Ecto neural progenitor cell (in vitro differentiated cells): ENCODE results near the gene LINS1.
"Not testable (repeated sequence)": the region's sequence is repeated elsewhere in the genome, so short reads cannot be mapped to it uniquely, and the experiment has no call there.

ENCODE experiments used
- DNase-seq: peaks from one replicate; pipeline ENCODE4 v3.0.0-alpha.2; 2018; ENCODE audit warnings: low spot score

The LINS1 gene

DNA sequence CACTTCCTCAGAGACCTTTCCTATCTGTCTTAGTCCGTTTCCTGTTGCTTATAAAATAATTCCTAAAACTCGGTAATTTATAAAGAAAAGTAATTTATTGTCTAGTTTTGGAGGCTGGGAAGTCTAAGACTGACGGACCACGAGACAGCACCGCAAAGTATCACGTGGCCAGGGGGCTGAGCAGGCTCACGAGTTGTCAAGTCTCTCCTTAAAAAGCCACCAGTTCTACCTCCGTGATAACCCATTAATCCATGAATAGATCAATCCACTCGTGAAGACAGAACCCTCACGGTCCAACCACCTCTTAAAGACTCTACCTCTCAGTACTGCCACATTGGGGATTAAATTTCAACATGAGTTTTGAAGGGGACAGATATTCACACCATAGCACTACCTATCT is 821 bp downstream of the LINS1 start:
- DNase-seq, result no peak

DNA sequence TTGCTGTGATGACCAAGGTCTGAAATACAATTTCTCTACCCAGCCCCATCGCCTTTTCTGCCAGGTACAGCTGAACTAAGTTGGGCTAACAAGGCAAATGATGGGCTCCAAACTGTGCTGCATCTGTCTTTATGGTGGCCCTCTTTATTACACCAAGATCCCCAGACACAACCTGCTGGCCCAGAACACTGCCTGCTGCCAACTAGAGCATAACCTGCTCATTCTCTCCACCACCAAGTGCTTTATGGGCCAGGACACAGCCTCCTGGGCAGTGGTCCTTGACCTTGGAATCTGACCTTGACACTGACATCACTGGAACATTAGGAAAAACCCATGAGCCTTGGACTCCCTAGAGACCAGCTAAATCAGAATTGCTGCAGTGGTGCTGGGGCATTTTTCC is 3.3 kb downstream of the LINS1 start:
- no peak for DNase-seq

DNA sequence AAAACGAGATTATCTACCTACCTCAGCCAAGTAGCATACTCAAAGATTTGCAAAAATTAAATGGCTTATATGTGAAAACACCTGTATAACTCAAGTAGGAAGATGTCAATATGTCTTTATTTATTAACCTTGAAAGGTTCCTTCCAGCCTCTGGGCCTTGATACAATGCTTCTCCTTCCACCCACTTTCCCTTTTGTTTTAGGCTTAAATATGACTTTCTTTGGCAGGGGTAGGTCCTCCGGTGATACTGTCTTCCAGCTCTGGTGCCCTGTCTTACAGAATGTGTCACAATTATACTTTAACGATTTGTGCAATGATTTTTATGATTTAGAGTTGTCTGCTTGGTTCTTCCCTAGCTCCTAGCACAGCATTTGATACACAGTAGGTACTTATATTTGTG is 4.1 kb downstream of the LINS1 start:
- DNase-seq, result no peak

DNA sequence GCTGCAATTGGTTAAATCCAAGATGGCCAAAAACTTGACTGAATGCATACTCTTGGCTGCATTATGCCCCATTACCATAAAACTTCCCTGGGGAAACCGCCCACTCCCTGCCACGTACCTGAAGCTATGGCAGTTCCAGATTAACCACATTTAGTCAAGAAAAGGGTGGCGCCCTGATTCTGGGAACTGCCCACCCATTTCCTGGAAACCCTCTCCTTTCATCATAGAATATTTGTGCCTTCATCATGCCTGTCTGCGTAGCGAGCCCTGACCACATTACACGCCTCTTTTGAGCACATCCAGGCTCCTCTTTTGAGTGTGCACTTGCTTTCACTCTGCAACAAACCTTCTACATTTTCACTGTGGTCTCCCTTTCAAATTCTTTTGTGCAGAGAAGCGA is 5.2 kb downstream of the LINS1 start:
- no peak for DNase-seq

DNA sequence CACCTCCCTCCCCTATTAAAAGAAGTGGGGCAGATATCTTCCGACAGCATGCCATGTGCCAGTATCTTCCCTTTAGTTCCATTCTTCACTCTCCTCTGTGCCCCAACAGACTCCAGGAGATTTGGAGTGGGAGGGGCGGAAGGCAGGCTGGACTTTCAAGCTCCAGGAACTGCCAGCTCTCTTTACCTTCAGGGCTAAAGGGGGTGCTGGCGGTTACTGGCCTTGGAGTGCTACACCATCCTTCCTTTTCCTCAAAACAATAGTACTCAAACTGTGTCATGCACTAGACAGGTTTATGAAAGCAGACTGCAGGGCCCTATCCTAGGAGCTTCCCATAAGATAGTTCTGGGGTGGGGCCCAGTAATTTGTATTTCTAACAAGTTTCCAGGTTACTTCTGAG is 6.0 kb downstream of the LINS1 start:
- DNase-seq, result no peak

DNA sequence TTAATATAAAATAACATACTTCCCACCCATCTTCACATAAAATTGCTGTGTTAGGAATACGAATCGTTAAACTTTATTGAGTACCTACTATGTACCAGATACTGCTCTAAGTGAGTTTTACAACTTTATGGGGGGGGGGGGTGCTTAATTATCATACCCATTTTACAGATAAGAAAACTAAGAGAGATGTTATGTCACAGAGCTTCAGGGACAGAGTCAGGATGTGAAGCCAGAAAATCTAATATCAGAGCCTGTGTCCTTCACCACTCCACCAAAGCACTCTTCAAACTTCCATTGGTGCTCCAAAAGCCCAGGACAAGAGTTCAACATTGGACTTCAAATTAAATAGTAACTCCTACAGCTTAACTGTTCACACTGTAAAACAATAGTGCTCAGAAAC is 8.6 kb downstream of the LINS1 start:
- no peak for DNase-seq

DNA sequence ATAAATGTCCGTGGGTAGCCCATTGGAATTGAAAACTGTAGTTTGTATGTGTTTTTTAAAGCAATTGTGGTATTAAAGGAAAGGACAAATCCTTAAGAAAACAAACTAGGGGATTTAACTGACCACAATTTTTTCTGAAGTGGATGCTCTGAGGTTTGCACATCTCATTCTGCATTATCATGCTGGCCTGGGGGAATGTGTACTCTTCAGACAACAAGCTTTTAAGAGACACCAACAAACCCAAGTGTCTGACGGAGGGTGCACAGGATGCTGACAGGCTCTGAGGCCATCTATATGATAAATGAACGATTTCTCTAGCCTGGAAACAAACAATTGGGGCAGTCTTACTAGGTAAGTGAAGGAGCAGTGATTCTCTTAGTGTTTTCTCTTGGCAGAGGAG is 9.1 kb downstream of the LINS1 start:
- DNase-seq, result no peak

DNA sequence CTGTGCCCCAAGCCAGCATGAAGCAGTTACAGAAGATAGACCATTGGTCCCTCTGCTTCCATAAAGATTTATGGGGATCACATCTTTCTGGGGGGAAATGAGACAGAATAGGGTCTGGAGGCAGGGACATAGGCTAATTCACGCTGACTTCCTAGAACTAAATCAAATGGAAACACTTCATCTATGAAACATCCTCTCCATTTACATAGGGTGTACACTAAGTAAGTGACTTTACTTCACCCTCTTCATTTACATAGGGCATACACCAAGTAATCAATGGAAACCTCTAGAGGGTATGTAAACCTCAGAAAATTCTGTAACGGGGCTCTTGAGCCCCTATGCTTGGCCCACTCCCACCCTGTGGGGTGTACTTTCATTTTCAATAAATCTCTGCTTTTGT is 10.1 kb downstream of the LINS1 start:
- no peak for DNase-seq

DNA sequence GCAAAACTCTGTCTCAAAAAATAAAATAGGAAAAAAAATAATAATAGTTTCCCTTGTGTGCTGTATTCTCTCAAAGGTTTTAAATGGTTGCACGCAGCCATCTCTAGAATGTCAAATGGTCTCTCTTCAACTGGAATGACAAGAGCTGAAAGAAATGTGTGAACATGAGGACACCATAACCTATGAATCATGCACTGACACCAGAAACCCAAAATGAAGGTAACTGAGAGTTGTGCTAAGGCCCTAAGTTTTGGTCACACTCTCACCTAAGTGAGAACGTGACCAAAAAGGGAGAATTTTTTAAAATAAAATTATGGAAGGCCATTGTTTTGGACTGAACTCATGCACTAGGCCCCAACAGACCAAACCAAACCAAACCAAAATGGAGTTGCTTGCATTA is 10.8 kb downstream of the LINS1 start:
- not testable (repeated sequence) for DNase-seq

DNA sequence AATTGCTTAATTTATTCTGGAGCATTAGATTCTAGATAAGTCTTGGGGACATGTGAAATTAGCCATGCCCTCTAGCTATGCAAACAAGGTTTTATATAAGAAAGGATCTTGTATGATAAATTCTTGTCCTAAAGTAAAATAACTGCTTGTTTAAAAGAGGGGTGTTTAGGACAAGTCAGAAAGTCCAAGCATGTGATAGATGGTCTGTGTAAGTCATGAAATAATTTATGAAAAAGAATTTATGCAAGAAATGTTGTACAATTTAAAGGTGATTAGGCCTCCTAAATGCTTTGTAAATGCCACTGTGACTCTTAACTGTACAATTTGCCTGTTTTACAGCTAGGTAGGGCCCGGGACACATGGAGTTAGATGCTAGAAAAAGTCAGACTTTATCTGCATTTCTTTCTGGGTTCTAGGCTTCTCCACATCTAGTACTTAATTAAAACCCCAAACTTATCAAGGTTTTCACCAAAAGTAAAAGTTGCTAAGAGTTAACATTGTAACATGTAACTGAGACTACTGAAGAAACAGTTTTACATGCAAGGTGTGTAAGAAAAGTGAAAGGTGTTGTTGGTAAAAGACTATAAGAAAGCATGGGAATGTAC is 13.2 kb downstream of the LINS1 start:
- DNase-seq, result no peak

DNA sequence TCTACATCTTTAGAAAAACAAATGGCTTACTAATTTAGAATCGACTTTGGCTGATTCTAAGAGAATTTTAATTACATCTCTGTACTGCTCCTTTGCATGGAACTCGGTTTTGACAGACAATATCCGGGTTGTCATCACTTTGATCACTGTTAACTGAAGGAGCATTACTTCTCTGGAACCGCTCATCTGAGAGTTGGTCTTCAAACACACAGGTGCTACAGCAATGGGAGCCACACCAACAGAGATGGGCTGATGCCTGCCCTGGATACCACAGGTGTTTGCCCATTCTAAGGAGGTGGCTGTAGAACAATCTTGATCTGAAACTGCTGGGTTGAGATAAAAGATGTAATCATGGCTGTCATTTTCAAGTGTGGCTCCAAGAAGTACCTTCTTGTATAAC is 21.6 kb downstream of the LINS1 start:
- no peak for DNase-seq

DNA sequence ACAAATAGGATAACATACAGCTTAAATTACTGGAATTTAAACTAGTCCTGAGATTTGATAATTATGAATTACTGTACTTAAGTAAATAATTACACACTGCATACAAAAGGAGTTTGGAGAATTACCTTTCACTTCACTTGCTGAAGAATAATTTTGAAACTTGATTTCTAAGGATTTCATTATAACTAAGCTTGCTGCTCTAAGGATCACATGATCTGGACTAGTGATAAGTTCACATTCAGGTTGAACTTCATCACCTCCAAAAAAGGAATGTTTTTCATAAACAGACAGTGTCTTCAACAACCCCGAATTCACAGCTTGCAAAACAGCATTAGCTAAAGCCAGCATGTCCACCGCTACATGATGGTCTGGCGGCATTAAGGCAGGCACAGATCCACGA is 28.5 kb downstream of the LINS1 start:
- no peak for DNase-seq

DNA sequence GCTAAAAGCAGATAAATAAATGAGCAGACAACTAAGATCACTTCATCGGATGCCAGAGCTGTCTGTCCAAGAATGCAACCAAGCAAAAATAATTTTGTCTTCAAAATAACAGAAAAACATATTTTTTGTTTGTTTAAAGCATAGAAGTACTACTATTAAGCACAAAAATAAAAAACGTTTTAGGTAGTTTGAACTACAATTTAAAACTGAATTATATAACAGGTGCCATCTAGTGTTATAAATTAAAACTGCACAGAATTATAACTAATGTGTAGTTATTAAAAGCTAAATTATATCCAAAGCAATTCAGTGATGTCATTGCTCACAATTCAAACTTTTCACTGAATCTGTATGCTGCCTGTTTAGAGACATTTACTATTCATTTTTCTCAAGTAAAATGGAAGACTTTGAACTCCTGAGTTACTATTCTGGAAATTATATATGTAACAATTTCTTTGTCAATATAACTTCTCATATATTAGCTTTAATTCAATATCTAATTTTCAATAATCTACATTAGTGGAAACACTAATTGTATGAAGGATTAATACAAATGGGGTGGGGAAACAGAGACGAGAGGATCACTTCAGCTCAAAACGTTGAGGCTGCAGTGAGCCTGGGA is 29.5 kb downstream of the LINS1 start:
- DNase-seq, result no peak

DNA sequence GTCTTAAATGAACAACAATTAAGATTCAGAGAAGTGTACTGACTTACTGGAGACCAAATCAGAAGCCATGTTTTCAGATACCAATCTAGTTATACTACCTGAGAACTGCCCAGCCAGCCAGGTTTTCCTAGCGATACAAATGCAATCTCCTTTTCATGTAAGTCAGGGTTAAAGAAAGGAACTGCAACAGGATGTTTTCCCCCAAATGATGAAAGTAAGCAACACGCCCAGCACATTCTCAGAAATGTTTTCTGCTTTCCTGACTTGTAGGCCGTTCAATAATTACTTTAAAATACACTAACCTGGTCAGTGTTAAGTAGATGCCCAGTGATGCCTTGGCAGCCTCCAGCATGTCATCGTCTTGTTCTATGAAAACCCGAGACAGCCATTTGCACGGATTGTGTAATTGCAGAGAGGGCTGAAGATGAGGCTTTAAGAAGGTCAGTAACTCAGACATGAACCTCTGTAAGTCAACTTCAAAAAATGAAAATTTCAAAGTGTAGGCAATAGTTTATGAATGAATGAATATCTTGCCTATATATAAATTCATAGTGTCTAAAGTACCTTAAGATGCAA is 30.3 kb downstream of the LINS1 start:
- DNase-seq, result no peak

DNA sequence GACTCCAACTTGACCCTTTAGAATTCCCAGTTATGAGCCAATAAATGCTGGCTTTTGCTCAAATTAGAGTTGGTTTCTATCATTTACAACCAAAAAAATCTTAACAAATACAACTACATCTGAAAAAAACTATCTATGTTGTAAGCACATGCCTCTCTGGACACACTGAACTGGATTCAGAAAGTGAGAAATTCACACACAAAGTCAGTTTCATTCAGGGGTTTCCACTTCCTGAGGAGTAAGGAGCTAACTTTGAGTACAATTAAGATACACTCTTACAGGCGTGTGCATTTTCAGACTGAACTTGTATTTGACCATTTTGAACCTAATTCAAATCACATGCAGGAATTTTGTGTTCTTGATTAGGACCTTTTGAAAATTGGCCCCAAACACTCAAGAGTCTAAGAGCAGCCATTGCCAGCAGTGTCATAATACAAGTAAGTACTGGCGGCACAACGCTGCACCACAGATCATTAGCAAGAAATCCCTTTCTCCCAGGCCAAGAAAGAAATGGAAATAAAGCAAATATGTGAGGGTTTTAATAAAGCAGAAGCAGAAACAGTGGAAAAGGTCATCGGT is 31.2 kb downstream of the LINS1 start:
- DNase-seq, result no peak

DNA sequence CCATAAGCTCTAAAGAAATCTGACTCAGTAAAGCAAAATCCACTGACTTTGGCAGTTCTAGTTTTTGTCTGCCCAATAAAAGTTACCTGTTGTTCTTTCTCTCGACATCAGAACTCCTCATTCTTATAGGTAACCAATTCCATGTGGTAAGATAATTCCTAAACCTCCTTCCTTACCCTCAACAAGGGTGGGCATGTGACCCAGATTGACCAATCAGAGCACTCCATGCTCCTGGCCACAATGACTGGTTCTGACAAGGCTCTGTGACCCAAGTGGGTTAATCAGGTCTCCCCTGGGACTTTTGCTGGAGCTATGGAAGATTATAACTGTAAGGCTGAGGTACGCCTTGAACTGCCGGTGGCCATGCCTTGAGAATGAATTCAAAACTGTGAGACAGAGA is 31.7 kb downstream of the LINS1 start:
- no peak for DNase-seq

DNA sequence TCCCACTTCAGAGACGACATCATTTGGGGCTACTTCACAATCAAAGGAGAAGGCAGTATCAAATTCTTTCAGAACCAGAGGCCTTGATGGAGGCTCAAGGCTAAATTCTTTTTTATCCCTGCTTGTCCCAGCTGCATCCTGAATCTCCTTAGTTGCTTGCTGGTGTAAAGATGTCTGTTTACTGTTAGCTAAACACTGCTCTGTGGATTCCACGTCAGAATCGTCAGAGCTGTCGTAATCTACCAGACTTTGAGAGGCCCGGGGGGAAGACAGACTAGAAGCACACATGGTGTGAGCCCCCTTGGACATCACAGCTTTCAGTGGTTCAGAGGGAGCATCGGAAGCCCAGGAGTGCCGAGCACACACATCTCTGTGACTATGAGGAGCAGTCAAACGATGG is 32.6 kb downstream of the LINS1 start:
- no peak for DNase-seq

DNA sequence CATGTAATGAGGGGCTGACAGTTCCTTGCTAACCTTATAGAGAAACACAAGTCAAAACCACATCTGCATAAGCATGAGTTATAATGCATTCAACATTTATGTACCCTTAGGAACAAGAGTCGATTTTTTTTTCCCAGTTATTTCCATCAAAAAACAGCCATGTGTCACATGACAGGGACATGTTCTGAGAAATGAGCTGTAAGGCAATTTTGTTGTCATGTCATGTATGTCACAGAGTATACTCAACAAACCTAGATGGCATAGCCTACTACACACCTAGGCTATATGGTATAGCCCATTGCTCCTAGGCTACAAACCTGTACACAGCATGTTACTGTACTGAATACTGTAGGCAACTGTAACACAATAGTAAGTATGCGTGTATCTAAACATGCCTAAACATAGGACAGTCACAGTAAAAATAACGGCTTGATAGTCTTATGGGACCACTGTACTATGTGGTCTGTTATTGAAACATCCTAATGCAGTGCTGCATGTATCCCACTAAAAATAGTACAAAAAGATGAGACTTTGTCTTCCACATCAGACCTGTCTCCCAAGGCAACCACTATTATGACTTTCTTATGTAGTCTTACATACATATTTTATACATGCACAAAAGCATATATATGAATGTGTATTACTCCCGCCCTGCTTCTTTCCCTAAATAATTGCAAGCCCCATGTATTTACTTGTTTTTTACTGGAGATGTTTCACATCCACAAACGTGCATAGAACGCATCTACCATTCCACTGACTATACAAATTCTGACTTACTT is 34.9 kb downstream of the LINS1 start:
- DNase-seq, result no peak

DNA sequence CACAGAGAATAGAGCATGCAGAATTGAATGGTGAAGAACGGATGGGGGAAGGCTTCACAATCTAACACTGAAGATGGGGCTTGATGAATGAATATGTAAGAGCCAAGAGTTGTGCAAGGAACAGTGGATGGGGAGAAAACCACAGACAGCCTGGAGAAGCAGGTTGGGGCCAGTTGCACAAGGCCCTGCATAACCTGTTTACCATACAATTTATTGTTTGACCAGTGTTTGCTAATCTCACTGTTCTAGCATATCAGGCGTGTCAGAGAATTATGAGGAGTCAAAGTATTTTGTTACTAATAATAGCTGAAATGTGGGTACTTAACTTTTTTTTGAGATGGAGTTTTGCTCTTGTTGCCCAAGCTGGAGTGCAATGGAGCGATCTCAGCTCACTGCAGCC is 36.4 kb downstream of the LINS1 start:
- no peak for DNase-seq

DNA sequence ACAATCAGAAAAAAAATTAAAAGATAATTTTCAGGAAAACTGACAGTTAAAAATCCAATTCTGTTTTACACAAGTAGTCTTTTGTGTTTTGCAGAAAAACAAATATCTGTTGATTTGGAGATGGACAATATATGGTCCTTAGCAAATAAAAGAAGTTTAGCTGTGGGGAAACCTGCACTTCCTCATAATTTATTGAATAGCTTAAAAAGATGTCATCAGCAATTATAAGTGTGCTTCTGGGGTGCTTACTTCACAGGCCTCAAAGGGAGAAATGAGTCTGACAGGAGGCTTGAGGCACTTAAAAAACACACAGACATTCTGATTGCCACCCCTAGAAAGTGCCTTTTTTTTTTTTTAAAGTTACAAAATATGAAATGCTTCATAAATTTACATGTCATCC is 41.7 kb downstream of the LINS1 start:
- no peak for DNase-seq

DNA sequence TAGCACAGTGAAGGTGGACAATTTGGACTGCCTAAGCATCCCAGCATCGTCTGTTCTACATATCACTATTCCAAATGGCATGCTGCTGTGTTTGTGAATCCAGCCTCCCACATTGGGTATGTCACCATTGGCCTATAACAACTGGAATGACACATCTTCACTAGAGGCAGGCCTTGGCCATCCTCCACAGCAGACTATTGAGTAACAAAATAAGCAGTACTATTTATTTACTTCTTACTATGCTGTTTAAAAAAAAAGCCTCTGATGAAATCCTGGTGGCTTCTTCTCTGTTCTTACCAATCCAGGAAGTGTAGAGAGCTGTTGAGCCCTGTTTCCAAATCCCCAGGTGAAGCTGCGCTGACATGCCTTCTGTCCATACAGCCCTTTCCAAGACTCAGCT is 42.7 kb downstream of the LINS1 start:
- no peak for DNase-seq

DNA sequence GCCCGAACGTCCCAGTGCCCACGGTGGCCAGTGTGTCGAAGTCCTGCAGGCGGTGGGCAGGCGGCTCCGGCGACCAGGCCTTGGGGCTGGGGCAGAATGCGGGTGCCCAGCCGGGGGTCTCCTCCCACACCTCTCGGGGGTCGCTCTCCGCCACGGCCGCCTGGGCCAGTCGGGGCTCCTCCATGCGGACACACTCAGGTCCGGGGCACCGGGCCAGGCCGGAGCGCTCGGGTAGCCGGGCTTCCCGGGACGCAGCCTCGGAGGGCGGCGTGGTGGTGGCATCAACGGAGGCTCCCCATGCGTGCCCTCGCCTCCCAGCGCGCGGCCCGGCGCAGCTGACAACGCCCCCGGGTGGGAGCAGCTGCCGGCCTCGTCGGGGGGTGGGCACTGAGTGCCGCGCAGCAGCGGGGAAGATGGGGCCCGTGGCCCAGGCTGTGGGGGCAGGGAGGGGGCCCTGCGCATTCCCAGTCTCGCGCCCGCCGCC is 43.2 kb downstream of the LINS1 start:
- no peak for DNase-seq

DNA sequence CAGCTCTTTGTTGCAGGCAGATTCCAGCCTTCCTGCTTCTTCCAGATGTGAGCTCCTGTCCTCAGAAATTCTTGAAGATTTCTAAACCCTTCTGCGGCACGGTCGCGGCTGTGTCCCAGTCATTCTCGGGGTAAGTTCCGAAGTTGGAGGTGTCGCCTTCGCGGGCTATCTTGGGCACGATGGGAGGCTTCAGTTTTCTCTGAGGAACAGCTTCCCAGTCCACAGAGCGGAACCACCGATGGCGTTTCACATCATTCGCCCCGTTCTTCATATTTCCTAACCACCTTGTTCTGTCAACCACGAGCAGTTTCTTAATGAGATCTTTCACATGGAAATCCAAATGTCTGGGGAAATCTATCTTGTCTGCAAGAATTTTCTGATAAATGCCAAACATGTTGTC is 48.5 kb downstream of the LINS1 start:
- no peak for DNase-seq
